ENCODE measurements around the gene HEXB. TPM values are rescaled to one million over a fixed set of nuclear protein-coding genes. Genes with fewer than 3 reads are reported as not detected.

Gene HEXB
- total RNA-seq, 1 experiment from 2014 or later: 84.6 TPM

DNA sequence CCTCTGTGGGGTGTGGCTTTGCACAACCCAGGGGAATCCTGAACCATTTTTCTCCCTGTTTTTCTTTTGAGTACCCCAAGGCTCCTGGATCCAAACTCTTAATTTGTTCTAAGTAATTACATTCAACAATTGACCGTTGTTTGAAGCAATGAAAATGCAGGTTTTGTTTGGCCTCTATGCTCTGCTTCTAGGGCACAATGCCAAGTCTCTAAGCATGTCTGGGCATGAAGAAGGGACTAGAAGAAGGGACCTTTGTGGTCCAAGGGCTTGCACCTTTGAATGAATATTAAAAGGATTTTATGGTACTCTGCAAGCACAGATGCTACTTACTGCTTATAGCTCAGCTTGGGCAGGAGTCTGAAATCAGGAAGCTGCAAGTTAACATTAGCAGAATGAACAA is 37.9 kb upstream of the HEXB start:
- H3K27ac ChIP-seq: no peak overlapping the region
- no peaks in the 10 kb centered on the region for H4K20me1 ChIP-seq (ENCODE audit: insufficient read depth)
- H3K36me3 ChIP-seq (ENCODE audit: low read depth): no peaks in the 10 kb centered on the region
- H3K4me3 ChIP-seq: no peak overlapping the region
- DNase-seq: no peak
- POLR2A ChIA-PET (ENCODE audit: unreplicated experiment): interaction anchor here (0.7 kb wide), 1 partner anchor 75 kb away, joined by 3 read pairs; no protein-coding TSS in a partner anchor
- intact Hi-C loops (cut with micrococcal nuclease; ENCODE audit: unreplicated experiment): no loop called here
- H3K4me2 ChIP-seq: no peak overlapping the region
- H3K9me3 ChIP-seq (ENCODE audit: insufficient read depth, low read depth): no peaks in the 10 kb centered on the region
- TF ChIP-seq EZH2 (IDR thresholded peaks at IDR 0.05; ENCODE audit: low read depth): no peak
- no peak for TF ChIP-seq CTCF (conservative IDR thresholded peaks at IDR 0.05)
- peaks cover 41% of the 10 kb centered on the region for H3K4me1 ChIP-seq (replicated peaks; ENCODE audit: insufficient read depth)
- no peak overlapping the region for H2AFZ ChIP-seq
- H3F3A ChIP-seq (ENCODE audit: insufficient read depth, low read depth): peaks cover 20% of the 10 kb centered on the region
- no TSS peak for BruUV-seq (replicated peaks)
- no peaks in the 10 kb centered on the region for H3K79me2 ChIP-seq (ENCODE audit: low read depth)
- H3K9me2 ChIP-seq (ENCODE audit: insufficient read depth): no peaks in the 10 kb centered on the region
- CTCF ChIA-PET: no interaction called here
- H3K27me3 ChIP-seq (ENCODE audit: insufficient read depth, low read depth): no peaks in the 10 kb centered on the region

DNA sequence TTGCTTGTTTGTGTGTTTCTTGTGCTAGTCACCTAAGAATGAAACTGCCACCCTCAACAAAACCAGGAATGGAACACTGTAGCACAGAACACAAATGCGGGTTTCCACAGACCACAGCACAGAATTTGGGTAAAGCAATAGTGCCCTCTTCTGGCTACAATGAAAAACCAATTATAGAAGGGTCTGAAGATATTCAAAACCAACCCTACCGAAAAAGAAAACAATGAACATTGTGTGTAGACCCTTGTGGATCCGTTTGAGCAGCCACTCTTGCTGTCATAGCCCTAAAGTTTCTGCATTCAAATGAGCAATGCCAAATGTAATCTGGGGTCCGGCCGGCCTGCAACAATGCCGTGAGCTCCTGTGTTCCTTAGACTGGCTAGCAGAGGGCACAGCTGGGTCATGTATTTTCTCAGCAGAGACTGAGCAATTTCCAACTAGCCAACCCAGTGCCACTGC is 36.2 kb upstream of the HEXB start:
- Histone ChIP-seq H3F3A (ENCODE audit: insufficient read depth, low read depth) (peaks cover 4% of the 10 kb centered on the region), H3K36me3 (ENCODE audit: low read depth) (no peaks in the 10 kb centered on the region), H3K79me2 (ENCODE audit: low read depth) (no peaks in the 10 kb centered on the region), H3K4me1 (replicated peaks; ENCODE audit: insufficient read depth) (peaks cover 23% of the 10 kb centered on the region), H4K20me1 (ENCODE audit: insufficient read depth) (no peaks in the 10 kb centered on the region), H3K4me3 (no peak overlapping the region), H3K27me3 (ENCODE audit: insufficient read depth, low read depth) (no peaks in the 10 kb centered on the region), H3K9me2 (ENCODE audit: insufficient read depth) (no peaks in the 10 kb centered on the region), H3K4me2 (peak overlapping the region; percentile 37), H3K27ac (no peak overlapping the region), H3K9me3 (ENCODE audit: insufficient read depth, low read depth) (no peaks in the 10 kb centered on the region), H2AFZ (no peak overlapping the region)
- no TSS peak for BruUV-seq (replicated peaks)
- ChIA-PET CTCF (interaction anchor here (0.5 to 2.0 kb wide), 4 partner anchors 82 to 747 kb away, joined by 3 to 6 read pairs (median 4); no protein-coding TSS in a partner anchor), POLR2A (ENCODE audit: unreplicated experiment) (interaction anchor here (0.7 kb wide), 1 partner anchor 333 kb away, joined by 3 read pairs; no protein-coding TSS in a partner anchor)
- TF ChIP-seq EZH2 (IDR thresholded peaks at IDR 0.05; ENCODE audit: low read depth): no peak
- peak; percentile 83 for TF ChIP-seq CTCF (conservative IDR thresholded peaks at IDR 0.05)
- intact Hi-C loops (cut with micrococcal nuclease; ENCODE audit: unreplicated experiment): loop anchor here (1.0 to 2.0 kb wide), 4 partner anchors 520 to 1058 kb away; no protein-coding TSS in a partner anchor
- peak in 1 of 2 experiments; percentile 57 for DNase-seq

- H3K9me3 ChIP-seq (ENCODE audit: insufficient read depth, low read depth): no peaks in the 10 kb centered on the region
- H3F3A ChIP-seq (ENCODE audit: insufficient read depth, low read depth): no peaks in the 10 kb centered on the region
- intact Hi-C loops (cut with micrococcal nuclease; ENCODE audit: unreplicated experiment): loop anchor here (1.0 to 2.0 kb wide), 3 partner anchors 521 to 1059 kb away; no protein-coding TSS in a partner anchor
- ChIA-PET CTCF (interaction anchor here (0.5 to 2.0 kb wide), 4 partner anchors 124 to 748 kb away, joined by 3 to 6 read pairs (median 4); no protein-coding TSS in a partner anchor), POLR2A (ENCODE audit: unreplicated experiment) (no interaction called here)
- H3K79me2 ChIP-seq (ENCODE audit: low read depth): no peaks in the 10 kb centered on the region
- H3K4me1 ChIP-seq (replicated peaks; ENCODE audit: insufficient read depth): peaks cover 17% of the 10 kb centered on the region
- BruUV-seq (replicated peaks): no TSS peak
- no peaks in the 10 kb centered on the region for H3K36me3 ChIP-seq (ENCODE audit: low read depth)
- H2AFZ ChIP-seq: no peak overlapping the region
- H3K4me2 ChIP-seq: no peak overlapping the region
- no peaks in the 10 kb centered on the region for H4K20me1 ChIP-seq (ENCODE audit: insufficient read depth)
- no peaks in the 10 kb centered on the region for H3K27me3 ChIP-seq (ENCODE audit: insufficient read depth, low read depth)
- H3K4me3 ChIP-seq: no peak overlapping the region
- H3K27ac ChIP-seq: no peak overlapping the region
- TF ChIP-seq EZH2 (IDR thresholded peaks at IDR 0.05; ENCODE audit: low read depth) (no peak), CTCF (conservative IDR thresholded peaks at IDR 0.05) (no peak)
- H3K9me2 ChIP-seq (ENCODE audit: insufficient read depth): no peaks in the 10 kb centered on the region
- no peak for DNase-seq
Observed at GRCh38 chr5:74649421-74649973, 35.5 kb upstream of the HEXB start.
